HTR-8/SVneo (cell line): ENCODE results near the gene IFNG-AS1.

Experiments
- DNase-seq: peaks from one replicate; pipeline ENCODE4 v3.0.0; 2011; ENCODE audit warnings: low spot score, mixed read lengths; ENCODE audit not compliant: insufficient read length
- FAIRE-seq: peaks from 2 replicates; lab custom pipeline; 2011; peaks lifted over from hg19 to GRCh38; lab: Jason Lieb, UNC

IFNG-AS1 gene

GRCh38 chr12:67991158-67991557, 1.9 kb downstream of the IFNG-AS1 start:
- FAIRE-seq: no peak
- no peak for DNase-seq

GRCh38 chr12:67993143-67993542, 3.9 kb downstream of the IFNG-AS1 start:
- FAIRE-seq (no peak), DNase-seq (no peak)

GRCh38 chr12:67994046-67994445, 4.8 kb downstream of the IFNG-AS1 start:
- FAIRE-seq: no peak
- no peak for DNase-seq

GRCh38 chr12:67996347-67996746, 7.1 kb downstream of the IFNG-AS1 start:
- DNase-seq: no peak
- FAIRE-seq: no peak

- no peak for DNase-seq
- FAIRE-seq: no peak
These were observed 9.1 kb downstream of the IFNG-AS1 start for GRCh38 chr12:67998379-67998778.

GRCh38 chr12:67999244-67999643, 10.0 kb downstream of the IFNG-AS1 start:
- no peak for FAIRE-seq
- no peak for DNase-seq

- DNase-seq (peak; percentile 21), FAIRE-seq (no peak)
These were observed 12.5 kb downstream of the IFNG-AS1 start for GRCh38 chr12:68001486-68002466.

GRCh38 chr12:68003777-68004176, 14.5 kb downstream of the IFNG-AS1 start:
- no peak for DNase-seq
- FAIRE-seq: no peak

GRCh38 chr12:68007033-68007432, 17.8 kb downstream of the IFNG-AS1 start:
- FAIRE-seq (no peak), DNase-seq (no peak)

GRCh38 chr12:68007466-68007865, 18.2 kb downstream of the IFNG-AS1 start:
- DNase-seq (no peak), FAIRE-seq (no peak)

- no peak for FAIRE-seq
- DNase-seq: no peak
These were observed 22.1 kb downstream of the IFNG-AS1 start for GRCh38 chr12:68011206-68011881.

GRCh38 chr12:68011882-68012207, 22.6 kb downstream of the IFNG-AS1 start:
- FAIRE-seq: no peak
- no peak for DNase-seq

- DNase-seq (no peak), FAIRE-seq (no peak)
These were observed 23.5 kb downstream of the IFNG-AS1 start for GRCh38 chr12:68012712-68013111.

- FAIRE-seq (no peak), DNase-seq (no peak)
These were observed 23.9 kb downstream of the IFNG-AS1 start for GRCh38 chr12:68013181-68013580.

- FAIRE-seq (no peak), DNase-seq (no peak)
These were observed 26.9 kb downstream of the IFNG-AS1 start for GRCh38 chr12:68016136-68016535.

- no peak for FAIRE-seq
- no peak for DNase-seq
These were observed 29.1 kb downstream of the IFNG-AS1 start for GRCh38 chr12:68018315-68018714.

- DNase-seq: no peak
- FAIRE-seq: no peak
These were observed 30.8 kb downstream of the IFNG-AS1 start for GRCh38 chr12:68020049-68020448.

GRCh38 chr12:68020699-68021098, 31.5 kb downstream of the IFNG-AS1 start:
- FAIRE-seq (no peak), DNase-seq (no peak)

- no peak for FAIRE-seq
- no peak for DNase-seq
These were observed 39.4 kb downstream of the IFNG-AS1 start for GRCh38 chr12:68028647-68029046.

- FAIRE-seq (no peak), DNase-seq (no peak)
These were observed 41.0 kb downstream of the IFNG-AS1 start for GRCh38 chr12:68030248-68030647.

- DNase-seq (no peak), FAIRE-seq (no peak)
These were observed 41.9 kb downstream of the IFNG-AS1 start for GRCh38 chr12:68031174-68031573.
